GM23248 (cell line): Measurements from ENCODE around the gene C12orf43.

Experiments used
- EZH2 ChIP-seq: fragments of 200-600 bp; sonication (generic); IDR thresholded peaks from 2 replicates; pipeline ENCODE4 v1.6.1; 2018; ENCODE audit warnings: antibody characterized with exemption, mild to moderate bottlenecking; ENCODE audit not compliant: insufficient read depth, poor library complexity, severe bottlenecking
- EZH2phosphoT487 ChIP-seq: fragments of 200-600 bp; sonication (generic); IDR thresholded peaks from 2 replicates; pipeline ENCODE4 v1.6.1; 2018; ENCODE audit warnings: antibody characterized with exemption, moderate library complexity, mild to moderate bottlenecking, low read depth; ENCODE audit not compliant: insufficient read depth

- no peak for TF ChIP-seq EZH2
- no peak for TF ChIP-seq EZH2phosphoT487
Observed at GRCh38 chr12:120999191-121000120, 16.8 kb downstream of the C12orf43 start.
